Endothelial cell of umbilical vein (primary cell): ENCODE data around the gene CHL1. TPM values are rescaled to one million over a fixed set of nuclear protein-coding genes. Genes with fewer than 3 reads are reported as not detected.

Experiments used
- BruUV-seq: library from RNA; stranded (reverse); fragments of 400-500 nt; replicated peaks from 2 replicates; lab custom pipeline; 2021; lab: Mats Ljungman, UMichigan
- CTCF ChIA-PET: fragments of 300-600, 350-600 bp; sonication (Branson Sonifier 250); formaldehyde crosslinking; loops from one replicate; lab custom pipeline; 2021; ENCODE audit warnings: antibody characterized with exemption, inconsistent platforms; lab: Charles Lee
- POLR2A ChIA-PET: fragments of 300-600, 350-600 bp; sonication (Branson Sonifier 250); formaldehyde crosslinking; loops from one replicate; lab custom pipeline; 2021; ENCODE audit warnings: antibody characterized with exemption, inconsistent platforms; lab: Charles Lee
- DNase-seq: peaks from one replicate; pipeline ENCODE4 v3.0.0-alpha.2; 2011; ENCODE audit warnings: low read depth, low spot score
- FAIRE-seq: peaks from 2 replicates; lab custom pipeline; 2011; peaks lifted over from hg19 to GRCh38; lab: Jason Lieb, UNC
- H2AFZ ChIP-seq: 2 replicates; pipeline ENCODE4 v1.6.0; 2012; ENCODE audit warnings: low read depth, low read length, control low read depth, inconsistent platforms
- H3K27ac ChIP-seq: 2 replicates; pipeline ENCODE4 v1.5.1; 2011; ENCODE audit warnings: low read depth, mild to moderate bottlenecking, control low read depth, low read length, moderate library complexity; ENCODE audit not compliant: insufficient read depth
- H3K27me3 ChIP-seq, 2 experiments: 2 replicates each; pipeline versions ENCODE4 v1.6.0 to v1.6.1; 2011; ENCODE audit warnings: low read length in 2 of 2, mixed read lengths in 1 of 2; ENCODE audit not compliant: control insufficient read depth in 2 of 2, insufficient read depth in 2 of 2
- H3K36me3 ChIP-seq, 2 experiments: 2 replicates in 1 of 2; 3 replicates in 1 of 2; pipeline ENCODE4 v1.5.1; 2011; ENCODE audit warnings: low read length in 2 of 2, mild to moderate bottlenecking in 1 of 2, moderate library complexity in 1 of 2; ENCODE audit not compliant: control insufficient read depth in 2 of 2, insufficient read depth in 2 of 2; ENCODE audit errors: extremely low read depth in 1 of 2
- H3K4me1 ChIP-seq: 3 replicates; pipeline ENCODE4 v1.5.1; 2011; ENCODE audit warnings: mild to moderate bottlenecking, low read length; ENCODE audit not compliant: control insufficient read depth, insufficient read depth; ENCODE audit errors: extremely low read depth
- H3K4me2 ChIP-seq: 2 replicates; pipeline ENCODE4 v1.6.1; 2011; ENCODE audit warnings: low read length, control low read depth, mixed read lengths; ENCODE audit not compliant: insufficient read depth
- H3K4me3 ChIP-seq, 3 experiments: fragments of 200-600 bp in 1 of 3; sonication (generic), shearing (Covaris generic) in 1 of 3; replicated peaks in 1 of 3; 2 replicates each; pipeline ENCODE4 v1.5.1; 2011 to 2016; ENCODE audit warnings: control low read depth in 3 of 3, low read length in 3 of 3, mild to moderate bottlenecking in 2 of 3, inconsistent platforms in 1 of 3, low read depth in 1 of 3, moderate library complexity in 1 of 3; ENCODE audit not compliant: insufficient read depth in 1 of 3
- H3K79me2 ChIP-seq: 2 replicates; pipeline ENCODE4 v1.6.0; 2012; ENCODE audit warnings: low read length, inconsistent platforms; ENCODE audit not compliant: control insufficient read depth, insufficient read depth
- H3K9ac ChIP-seq: replicated peaks from 2 replicates; pipeline ENCODE3; 2011; ENCODE audit warnings: low read length, control low read depth; ENCODE audit not compliant: insufficient read depth; ENCODE audit errors: extremely low read depth
- H3K9me1 ChIP-seq: replicated peaks from 3 replicates; pipeline ENCODE4 v1.6.0; 2011; ENCODE audit warnings: mild to moderate bottlenecking, low read length; ENCODE audit not compliant: control insufficient read depth, insufficient read depth; ENCODE audit errors: extremely low read depth
- H3K9me3 ChIP-seq: replicated peaks from 2 replicates; pipeline ENCODE4 v1.5.1; 2012; ENCODE audit warnings: low read length, inconsistent platforms; ENCODE audit not compliant: control insufficient read depth, insufficient read depth
- H4K20me1 ChIP-seq: replicated peaks from 2 replicates; pipeline ENCODE3; 2011; ENCODE audit warnings: mild to moderate bottlenecking, low read length; ENCODE audit not compliant: control insufficient read depth, insufficient read depth; ENCODE audit errors: extremely low read depth
- CTCF ChIP-seq, 2 donors: IDR thresholded peaks; 1 replicate in 1 of 2; 2 replicates in 1 of 2; pipeline ENCODE4 v1.5.1; 2011; ENCODE audit warnings: low read length in 2 of 2, mild to moderate bottlenecking in 2 of 2, moderate library complexity in 2 of 2, control low read depth in 1 of 2, inconsistent platforms in 1 of 2, low read depth in 1 of 2; ENCODE audit not compliant: insufficient read depth in 1 of 2; ENCODE audit errors: extremely low read depth in 1 of 2
- EZH2 ChIP-seq: IDR thresholded peaks from 2 replicates; pipeline ENCODE4 v1.6.1; 2012; ENCODE audit warnings: borderline replicate concordance, low read depth, mild to moderate bottlenecking, moderate library complexity, low read length, inconsistent platforms; ENCODE audit not compliant: severe bottlenecking
- FOS ChIP-seq: IDR thresholded peaks from 2 replicates; pipeline ENCODE4 v1.6.1; 2011; ENCODE audit warnings: mild to moderate bottlenecking, low read length, moderate library complexity, borderline replicate concordance; ENCODE audit not compliant: insufficient read depth
- GATA2 ChIP-seq: IDR thresholded peaks from 2 replicates; pipeline ENCODE4 v1.7.0; 2011; ENCODE audit warnings: low read depth, mild to moderate bottlenecking, moderate library complexity, mixed read lengths, low read length; ENCODE audit not compliant: insufficient read length, insufficient read depth
- JUN ChIP-seq: IDR thresholded peaks from 2 replicates; pipeline ENCODE4 v1.6.1; 2011; ENCODE audit warnings: borderline replicate concordance, low read depth; ENCODE audit not compliant: insufficient read length, insufficient read depth
- MYC ChIP-seq: IDR thresholded peaks from one replicate; pipeline ENCODE4 v1.6.1; 2011; ENCODE audit warnings: mild to moderate bottlenecking, low read depth, low read length
- POLR2A ChIP-seq: IDR thresholded peaks from 2 replicates; pipeline ENCODE4 v1.6.1; 2012; ENCODE audit warnings: low read depth, mild to moderate bottlenecking, control low read depth, low read length
- POLR2AphosphoS5 ChIP-seq: IDR thresholded peaks from 2 replicates; pipeline ENCODE4 v1.6.1; 2012; ENCODE audit warnings: low read depth, mild to moderate bottlenecking, control low read depth, low read length, moderate library complexity; ENCODE audit not compliant: insufficient read depth
- dilution Hi-C: fragments of 300-500 bp; cut with MboI; formaldehyde crosslinking; loops from one replicate; pipeline ENCODE4 v1.15.0; 2019; ENCODE audit warnings: low sequenced_read_pairs; ENCODE audit not compliant: extremely low pct_ligation_motif_present
- intact Hi-C: fragments of 100-400 bp; cut with micrococcal nuclease; formaldehyde crosslinking; loops from one replicate; pipeline ENCODE4 v1.10.0; 2022
- polyA plus RNA-seq, 4 experiments: library from polyadenylated mRNA; depleted of rRNA in 3 of 4; stranded (reverse) in 3 of 4; unstranded in 1 of 4; fragments of >200 nt; gene quantifications; 2 replicates each; pipeline versions ENCODE4 v1.2.1 to v1.2.3, GENCODE V29; 2011 to 2012; ENCODE audit warnings: missing spikeins in 1 of 4
- total RNA-seq: library from RNA; stranded (reverse); gene quantifications from 2 replicates; pipeline ENCODE4 v1.2.3, GENCODE V29; 2021
- TF ChIP-seq, protein P1 (sequence below): IDR thresholded peaks from 2 replicates; pipeline ENCODE4 v1.6.1; 2011; ENCODE audit not compliant: insufficient read depth, insufficient read length

CHL1 gene
- total and polyA plus RNA-seq, 2 donors (not counting 3 experiments of a cell fraction or from before 2014, with no cell fraction given), result not detected

GRCh38 chr3:394775-395174, 198.2 kb downstream of the CHL1 start:
- CTCF ChIA-PET, result no interaction called here
- Histone ChIP-seq H3K4me2 (no peak overlapping the region), H2AFZ (no peak overlapping the region), H3K9me1 (no peaks in the 10 kb centered on the region), H3K9ac (no peak overlapping the region), H3K27ac (no peak overlapping the region), H4K20me1 (no peaks in the 10 kb centered on the region), H3K79me2 (no peaks in the 10 kb centered on the region), H3K4me3 (no peak overlapping the region), H3K9me3 (no peaks in the 10 kb centered on the region), H3K4me1 (no peaks in the 10 kb centered on the region), H3K27me3 (no peaks in the 10 kb centered on the region), H3K36me3 (no peaks in the 10 kb centered on the region)
- dilution Hi-C loops, result no loop called here
- BruUV-seq, result no TSS peak
- intact Hi-C loops, result no loop called here
- DNase-seq (no peak), FAIRE-seq (no peak)
- POLR2A ChIA-PET, result no interaction called here
- no peak for TF ChIP-seq EZH2
- TF ChIP-seq, protein P1, sequence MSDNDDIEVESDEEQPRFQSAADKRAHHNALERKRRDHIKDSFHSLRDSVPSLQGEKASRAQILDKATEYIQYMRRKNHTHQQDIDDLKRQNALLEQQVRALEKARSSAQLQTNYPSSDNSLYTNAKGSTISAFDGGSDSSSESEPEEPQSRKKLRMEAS, result no peak
- no peak for TF ChIP-seq GATA2
- no peak for TF ChIP-seq CTCF (IDR thresholded peaks at IDR 0.05; ENCODE audit: extremely low read depth in 1 of 2, insufficient read depth in 1 of 2, low read depth in 1 of 2, low read length in 2 of 2)
- TF ChIP-seq JUN, result no peak
- TF ChIP-seq FOS, result no peak
- TF ChIP-seq POLR2A, result no peak
- TF ChIP-seq POLR2AphosphoS5, result no peak
- TF ChIP-seq MYC, result no peak
